Left cardiac atrium (tissue), 4 donors: ENCODE results near the gene GLIS2. TPM values are rescaled to one million over a fixed set of nuclear protein-coding genes. Genes with fewer than 3 reads are reported as not detected.

Experiments used
- ATAC-seq, 2 donors: fragments of 200-7000 bp; cut with Tn5 transposase; one replicate each; pipeline ENCODE4 v1.9.1; 2020; ENCODE audit warnings: mild to moderate bottlenecking in 2 of 2, moderate library complexity in 2 of 2
- DNase-seq: peaks from one replicate; pipeline ENCODE4 v3.0.0-alpha.2; 2020
- intact Hi-C, 2 donors: fragments of 100-400 bp; cut with DNase I; formaldehyde crosslinking; loops; one replicate each; pipeline versions ENCODE4 v1.14.1 to v1.15.1; 2022 to 2023
- long read RNA-seq: library from polyadenylated mRNA; unstranded; transcript quantifications from one replicate; pipeline ENCODE4 v2.0.0, GENCODE V29; 2021
- total RNA-seq, 2 donors: library from RNA; stranded (reverse); fragmentation: NEBNext Ultra II Directional; extraction: Animal tissue kit (Norgen Biotek cat#: 25700); gene quantifications; one replicate each; pipeline ENCODE4 v1.2.1, GENCODE V29; 2021
- donor health status: DM: no; HTN: yes; CAD: no.
- donor health status: DM: no; HTN: yes; CAD: no; lungs with severe emphysema.
- donor health status: DM: yes; HTN: yes; CAD: no.
- donor health status: Dilated cardiomyopathy.

GLIS2 gene
- 10 to 100 TPM; 23.9 to 29.2 TPM for total RNA-seq
- long read RNA-seq, partial matches to known transcripts: 0 of 28 reads
- long read RNA-seq, other reads (novel, unspliced or antisense): 28 of 28 reads

DNA sequence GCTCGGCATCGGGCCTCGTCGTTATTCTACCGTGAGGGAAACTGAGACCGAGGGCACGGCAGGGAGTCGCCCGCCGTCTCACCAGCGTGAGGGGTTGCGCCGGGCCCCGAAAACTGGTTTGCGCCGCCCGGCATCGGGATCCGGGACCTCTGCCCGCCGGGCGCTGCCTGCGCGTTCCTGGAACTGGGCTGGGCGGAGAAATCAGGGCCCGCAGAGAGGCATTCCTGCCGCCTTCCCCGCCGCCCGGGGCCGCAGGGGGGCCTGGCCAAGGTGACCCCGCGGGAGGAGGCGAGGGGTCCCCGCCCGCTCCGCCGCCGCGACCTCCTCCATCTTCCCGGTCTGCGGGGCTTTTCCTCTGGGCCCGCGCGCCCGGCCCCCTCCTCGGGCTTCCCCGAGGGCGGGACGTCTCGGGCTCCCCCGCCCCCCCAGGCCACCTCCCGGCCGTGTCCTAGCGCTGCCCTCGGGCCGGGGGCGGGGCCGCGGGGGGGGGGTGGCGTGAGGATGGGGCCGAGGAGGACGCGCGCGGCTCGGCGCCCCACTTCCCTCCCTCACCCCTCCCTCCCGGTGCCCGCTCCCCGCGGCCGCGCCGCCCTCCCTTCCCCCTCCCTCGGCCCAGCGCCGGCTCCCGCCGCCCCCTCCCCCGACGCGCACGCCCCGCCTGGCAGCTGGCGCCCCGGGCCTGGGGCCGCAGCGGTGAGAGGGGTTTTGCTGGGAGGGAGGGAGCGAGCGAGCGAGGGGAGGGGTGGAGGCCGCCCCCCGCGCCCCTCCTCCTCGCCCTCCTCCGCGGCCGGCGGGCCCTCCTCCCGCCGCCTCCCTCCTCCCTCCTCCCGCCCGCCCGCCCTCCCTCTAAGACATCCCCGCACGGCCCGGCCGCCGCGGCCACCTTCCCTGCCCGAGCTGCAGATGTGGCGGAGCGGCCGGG lies at the start of gene GLIS2:
Gene GLIS2, plus strand, starts transcription at position 882 of the 922 bp plus-strand sequence. CDS start 16,214 bp downstream, outside the sequence.
- DNase-seq: peak; percentile 78
- intact Hi-C loops: no loop called here
- peak; percentile 76 to 77 for ATAC-seq

DNA sequence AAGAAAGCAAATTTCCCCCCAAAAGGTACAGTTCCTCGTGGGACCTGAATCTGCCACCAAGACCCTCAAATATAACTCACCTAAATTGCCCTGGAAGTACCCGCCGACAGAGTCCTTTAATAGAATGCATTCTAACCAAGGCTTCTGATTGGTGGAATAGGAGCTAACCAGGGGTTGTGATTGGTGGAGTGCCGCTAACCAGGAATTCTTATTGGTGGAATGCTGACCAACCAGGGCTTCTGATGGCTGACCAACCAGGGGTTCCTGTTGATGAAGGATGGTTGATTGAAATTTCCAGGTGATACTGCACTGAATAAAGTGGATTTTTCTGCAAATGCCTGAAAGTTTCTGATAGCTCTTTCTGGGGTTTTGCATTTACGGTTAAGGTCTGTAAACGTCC lies 49.5 kb upstream of the GLIS2 start:
- DNase-seq: no peak
- intact Hi-C loops: loop anchor here in 1 of 2 donors (10.0 kb wide), 2 partner anchors 138 to 282 kb away; no protein-coding TSS in a partner anchor

DNA sequence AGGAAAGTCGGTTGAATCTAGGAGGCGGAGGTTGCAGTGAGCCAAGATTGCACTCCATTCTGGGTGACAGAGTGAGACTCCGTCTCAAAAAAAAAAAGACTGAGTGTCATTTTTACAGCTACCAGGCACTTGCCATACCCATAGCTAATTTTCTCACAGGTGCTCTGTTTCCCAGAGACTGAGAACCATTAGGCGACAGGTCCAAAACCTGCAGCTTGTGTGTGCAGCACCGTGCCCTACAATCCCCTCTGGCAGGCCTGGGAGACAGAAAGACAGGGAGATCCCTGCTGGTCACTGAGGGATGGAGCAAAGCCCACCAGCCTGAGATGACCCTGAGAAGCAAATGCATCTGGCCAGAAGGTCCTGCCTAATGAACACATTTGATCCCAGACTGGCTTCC lies 45.8 kb upstream of the GLIS2 start:
- intact Hi-C loops: no loop called here
- no peak for DNase-seq

More for the DNA sequence above, 49.5 kb upstream of the GLIS2 start:
- ATAC-seq: no peak

DNA sequence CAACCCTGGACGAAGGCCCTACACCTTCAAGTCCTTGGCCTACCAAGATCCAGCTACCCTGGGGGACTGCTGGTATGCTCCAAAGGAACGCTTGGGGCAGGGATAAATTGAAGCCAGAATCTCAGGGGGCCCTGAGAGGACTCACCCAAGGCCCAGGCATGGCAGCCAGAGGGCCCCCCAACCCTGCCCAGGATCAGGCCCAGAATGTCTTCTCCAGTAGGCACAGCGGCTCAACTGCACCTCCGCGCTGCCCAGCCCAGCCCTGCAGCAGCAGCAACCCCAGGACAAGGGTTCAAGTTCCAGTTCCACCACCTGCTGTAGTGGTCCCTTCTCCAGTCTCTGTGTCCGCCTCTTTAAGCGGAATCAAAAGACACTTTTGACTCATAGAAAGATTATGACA lies 45.3 kb upstream of the GLIS2 start:
- ATAC-seq (no peak), DNase-seq (no peak)
- intact Hi-C loops: no loop called here

More for the DNA sequence above, 45.8 kb upstream of the GLIS2 start:
- no peak for ATAC-seq

DNA sequence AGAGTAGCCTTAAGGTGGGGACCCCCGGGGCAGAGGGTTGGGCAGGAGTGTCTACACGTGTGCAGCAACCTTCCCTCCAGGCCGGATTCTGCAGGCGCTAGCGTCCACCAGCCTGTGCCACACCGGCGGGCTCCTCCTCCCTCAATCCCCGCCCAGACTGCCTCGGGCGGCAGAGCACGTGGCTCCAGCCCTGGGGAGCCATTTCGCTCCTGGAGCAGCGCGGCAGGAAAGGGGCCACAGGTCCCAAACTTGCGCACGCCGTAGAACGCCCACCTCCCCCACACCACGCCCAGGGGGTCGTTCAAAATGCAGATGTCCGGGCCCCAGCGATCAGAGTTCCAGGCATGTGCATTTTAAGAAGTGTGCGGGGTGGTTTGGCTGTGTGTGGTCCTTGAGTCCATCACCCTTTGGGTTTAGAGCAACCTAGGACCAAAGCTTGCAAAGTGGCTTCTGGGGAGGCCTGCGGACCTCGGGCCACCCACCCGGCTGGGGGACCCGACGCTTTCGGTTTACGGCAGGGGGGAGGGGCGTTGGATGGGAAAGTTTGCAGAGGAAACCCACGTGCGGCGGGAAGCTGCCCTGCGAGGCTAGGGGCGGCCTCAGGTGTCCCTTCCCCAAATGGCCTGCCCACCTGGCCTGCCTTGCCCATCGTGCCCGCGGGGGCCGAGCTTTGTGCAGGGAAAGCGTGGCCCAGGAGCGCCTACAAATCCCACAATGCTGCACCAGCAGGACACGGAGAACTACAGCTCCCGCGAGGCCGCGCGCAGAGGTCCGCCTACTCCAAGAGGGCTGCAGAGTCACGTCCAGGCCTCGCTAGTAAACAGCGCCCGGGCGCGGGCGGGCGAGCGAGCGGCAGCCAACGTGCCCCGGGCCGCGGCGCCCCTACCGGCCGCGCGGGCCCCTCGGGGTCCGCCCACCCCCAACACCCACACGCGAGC lies 44.4 kb upstream of the GLIS2 start:
- intact Hi-C loops: no loop called here
- DNase-seq (peak; percentile 96), ATAC-seq (peak; percentile 85 to 91)

DNA sequence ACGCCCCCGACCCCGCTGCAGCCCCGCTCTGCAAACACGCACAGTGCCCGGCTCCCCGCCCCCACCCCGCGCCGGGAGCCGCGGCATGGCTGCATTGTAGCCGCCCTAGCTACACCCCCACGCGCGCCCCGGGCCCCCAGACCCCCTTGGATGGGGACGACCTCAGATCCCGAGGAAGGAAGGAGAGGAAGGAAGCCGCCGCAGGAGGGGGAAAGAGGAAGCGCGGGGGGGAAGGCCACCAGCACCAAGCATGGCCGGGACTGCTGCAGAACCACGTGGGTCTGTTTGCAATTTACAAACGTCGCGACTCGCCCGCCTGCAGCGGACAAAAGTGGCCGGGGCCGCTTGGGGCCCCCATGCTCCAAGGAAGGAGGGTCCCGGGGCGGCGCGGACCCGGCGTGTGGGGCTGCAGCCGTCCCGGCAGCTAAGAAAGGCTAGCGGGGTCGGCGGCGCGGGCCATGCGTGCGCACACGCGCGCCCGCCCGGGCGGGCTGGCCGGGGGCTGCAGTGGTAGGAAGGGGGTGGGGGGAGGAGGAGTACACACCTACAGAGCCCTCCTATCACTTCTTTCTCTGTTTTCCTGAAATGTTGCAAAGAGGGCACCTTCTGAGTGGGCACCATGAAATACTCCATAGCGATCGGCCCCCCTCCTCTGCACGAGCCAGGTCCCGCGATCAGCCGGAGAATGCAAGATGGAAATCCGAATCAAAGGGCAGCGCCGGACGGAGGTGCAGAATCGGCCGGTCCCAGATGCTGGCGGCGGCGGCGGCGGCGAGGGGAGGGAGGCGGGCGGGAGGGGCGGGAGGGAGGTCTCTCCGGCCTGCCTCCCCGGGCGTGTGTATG lies 43.5 kb upstream of the GLIS2 start:
- intact Hi-C loops: no loop called here
- ATAC-seq: peak; percentile 7 to 17
- peak; percentile 63 for DNase-seq

DNA sequence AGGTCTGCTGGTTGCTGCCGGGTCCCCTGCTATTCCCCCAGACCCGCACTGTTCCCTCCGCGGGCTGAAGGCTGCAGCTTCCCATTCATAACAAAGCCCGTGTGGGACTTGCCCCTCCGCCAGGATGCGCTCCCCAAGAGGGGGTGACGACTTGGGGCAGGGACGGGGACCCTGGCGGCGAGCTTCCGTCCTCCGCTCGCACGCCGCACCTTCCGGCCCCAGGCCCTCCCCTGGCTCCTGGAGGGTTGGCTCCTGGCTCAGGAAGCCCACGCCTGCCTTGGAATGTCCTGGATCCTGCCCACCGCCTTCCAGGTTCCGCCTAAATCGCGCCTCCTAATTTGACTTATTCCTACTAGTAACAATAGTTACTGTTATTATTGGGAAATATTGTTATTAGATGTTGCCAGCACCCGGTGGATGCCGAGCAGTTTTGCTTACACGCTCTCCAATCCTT lies 42.0 kb upstream of the GLIS2 start:
- DNase-seq: peak; percentile 80
- intact Hi-C loops: no loop called here
- peak; percentile 9 to 46 for ATAC-seq

DNA sequence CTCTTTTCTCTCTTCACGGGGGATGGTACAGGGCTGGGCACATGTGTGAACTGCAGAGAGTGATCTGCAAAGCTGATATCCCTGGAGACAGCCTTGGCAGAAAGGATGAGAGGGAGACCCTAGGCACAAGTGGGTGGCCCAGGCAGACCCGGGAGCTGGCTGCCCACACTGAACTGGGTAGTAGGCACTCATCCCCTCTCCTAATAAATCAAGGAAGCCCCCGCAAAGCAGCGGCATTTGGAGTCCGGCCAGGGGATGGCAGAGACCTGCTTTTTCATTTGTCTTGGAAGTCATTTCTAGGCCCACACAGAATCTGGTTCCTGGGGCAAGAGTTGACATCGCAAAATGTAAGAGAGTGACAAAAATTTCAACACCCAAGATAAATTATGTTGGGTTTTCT lies 40.0 kb upstream of the GLIS2 start:
- DNase-seq (no peak), ATAC-seq (no peak)
- intact Hi-C loops: no loop called here

DNA sequence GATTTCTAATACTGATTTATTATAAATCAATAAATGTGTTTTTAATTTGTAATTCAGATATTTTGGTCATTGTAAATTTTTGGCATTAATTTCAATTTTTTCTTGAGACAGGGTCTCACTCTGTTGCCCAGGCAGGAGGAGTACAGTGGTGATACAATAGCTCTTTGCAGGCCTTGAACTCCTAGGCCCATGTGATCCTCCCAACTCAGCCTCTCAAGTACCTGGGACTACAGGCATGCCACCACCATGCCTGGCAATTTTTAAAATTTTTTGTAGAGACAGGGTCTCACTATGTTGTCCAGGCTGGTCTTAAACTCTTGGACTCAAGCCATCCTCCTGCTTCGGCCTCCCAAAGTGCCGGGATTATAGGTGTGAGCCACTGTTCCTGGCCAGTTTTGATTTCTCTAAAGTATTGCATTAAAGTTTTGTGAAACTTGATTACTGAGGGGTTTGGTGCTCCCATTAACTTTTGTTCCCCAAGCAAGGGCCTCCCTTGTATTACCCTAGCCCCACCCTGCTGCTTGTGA lies 37.8 kb upstream of the GLIS2 start:
- DNase-seq (no peak), ATAC-seq (no peak)
- intact Hi-C loops: no loop called here

DNA sequence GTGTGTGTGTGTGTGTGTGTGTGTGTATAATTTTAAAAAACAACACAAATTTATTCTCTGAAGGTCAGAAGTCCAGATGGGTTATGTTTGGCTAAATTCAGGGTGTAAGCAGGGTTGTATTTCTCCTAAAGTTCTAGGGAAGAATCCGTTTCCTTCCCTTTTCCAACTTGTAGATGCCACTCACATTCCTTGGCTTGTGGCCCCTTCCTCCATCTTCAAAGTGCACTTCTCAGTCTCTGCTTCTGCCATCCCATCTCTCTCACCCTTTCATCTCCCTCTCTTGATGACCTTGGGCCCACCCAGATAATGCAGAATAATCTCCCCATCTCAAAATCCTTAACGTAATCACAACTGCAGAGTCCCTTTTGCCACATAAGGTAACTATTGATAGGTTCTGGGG lies 35.2 kb upstream of the GLIS2 start:
- intact Hi-C loops: loop anchor here in 1 of 2 donors (10.0 kb wide), 1 partner anchor 124 kb away; no protein-coding TSS in a partner anchor
- DNase-seq (no peak), ATAC-seq (no peak)

DNA sequence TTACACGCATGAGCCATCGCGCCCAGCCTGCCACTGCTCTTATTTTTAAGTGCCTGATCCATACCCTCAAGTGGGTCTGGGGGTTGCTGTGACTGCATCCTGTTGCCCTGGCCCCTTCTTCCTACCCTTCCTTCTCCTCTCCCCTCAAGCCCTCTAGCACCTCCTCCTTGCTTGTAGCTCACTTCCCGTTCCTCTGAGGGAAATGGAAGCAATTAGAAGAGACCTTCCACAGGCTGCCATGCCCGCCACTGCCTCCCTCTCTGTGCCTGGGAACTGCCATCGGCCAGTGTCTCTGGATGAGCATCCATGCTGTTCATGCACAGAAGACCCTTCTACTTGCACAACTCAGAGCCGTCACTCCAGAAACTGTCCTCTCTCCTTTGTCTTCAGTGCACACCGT lies 32.4 kb upstream of the GLIS2 start:
- no peak for ATAC-seq
- intact Hi-C loops: loop anchor here in 1 of 2 donors (10.0 kb wide), 1 partner anchor 121 kb away; no protein-coding TSS in a partner anchor

DNA sequence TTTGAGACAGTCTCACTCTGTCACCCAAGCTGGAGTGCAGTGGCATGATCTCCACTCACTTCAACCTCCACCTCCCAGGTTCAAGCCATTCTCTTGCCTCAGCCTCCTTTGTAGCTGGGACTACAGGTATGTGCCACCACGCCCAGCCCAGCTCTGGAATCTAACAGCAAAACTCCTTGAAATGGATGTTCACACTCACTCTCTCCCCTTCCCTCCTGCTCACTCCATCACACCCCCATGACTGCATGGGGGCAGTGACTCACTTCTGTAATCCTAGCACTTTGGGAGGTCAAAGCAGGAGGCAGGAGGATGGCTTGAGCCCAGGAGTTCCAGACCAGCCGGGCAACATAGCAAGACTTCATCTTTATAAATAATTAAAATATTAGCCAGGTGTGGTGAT lies 31.9 kb upstream of the GLIS2 start:
- ATAC-seq (no peak), DNase-seq (no peak)
- intact Hi-C loops: loop anchor here in 1 of 2 donors (10.0 kb wide), 1 partner anchor 121 kb away; no protein-coding TSS in a partner anchor

More for the DNA sequence above, 32.4 kb upstream of the GLIS2 start:
- no peak for DNase-seq

DNA sequence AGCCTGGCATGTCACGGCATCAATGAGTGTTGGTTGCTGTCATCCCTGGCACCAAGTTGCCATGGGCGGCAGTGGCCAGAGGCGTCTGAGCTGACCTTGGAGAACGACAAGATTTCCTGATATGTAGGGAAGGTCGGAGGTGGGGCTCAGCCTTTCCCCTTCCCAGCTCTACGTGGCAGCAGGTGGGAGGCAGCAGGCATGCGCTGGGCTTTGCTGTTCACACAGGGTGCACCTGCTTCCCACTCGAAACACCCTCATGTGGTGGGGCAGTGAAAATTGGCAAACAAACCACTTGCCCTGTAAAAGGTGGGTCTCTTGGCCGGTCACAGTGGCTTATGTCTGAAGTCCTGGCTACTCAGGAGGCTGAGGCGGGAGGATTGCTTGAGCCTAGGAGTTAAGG lies 30.7 kb upstream of the GLIS2 start:
- ATAC-seq: peak in 1 of 2 donors; percentile 19
- DNase-seq: no peak
- intact Hi-C loops: loop anchor here in 1 of 2 donors (10.0 kb wide), 1 partner anchor 120 kb away; no protein-coding TSS in a partner anchor

DNA sequence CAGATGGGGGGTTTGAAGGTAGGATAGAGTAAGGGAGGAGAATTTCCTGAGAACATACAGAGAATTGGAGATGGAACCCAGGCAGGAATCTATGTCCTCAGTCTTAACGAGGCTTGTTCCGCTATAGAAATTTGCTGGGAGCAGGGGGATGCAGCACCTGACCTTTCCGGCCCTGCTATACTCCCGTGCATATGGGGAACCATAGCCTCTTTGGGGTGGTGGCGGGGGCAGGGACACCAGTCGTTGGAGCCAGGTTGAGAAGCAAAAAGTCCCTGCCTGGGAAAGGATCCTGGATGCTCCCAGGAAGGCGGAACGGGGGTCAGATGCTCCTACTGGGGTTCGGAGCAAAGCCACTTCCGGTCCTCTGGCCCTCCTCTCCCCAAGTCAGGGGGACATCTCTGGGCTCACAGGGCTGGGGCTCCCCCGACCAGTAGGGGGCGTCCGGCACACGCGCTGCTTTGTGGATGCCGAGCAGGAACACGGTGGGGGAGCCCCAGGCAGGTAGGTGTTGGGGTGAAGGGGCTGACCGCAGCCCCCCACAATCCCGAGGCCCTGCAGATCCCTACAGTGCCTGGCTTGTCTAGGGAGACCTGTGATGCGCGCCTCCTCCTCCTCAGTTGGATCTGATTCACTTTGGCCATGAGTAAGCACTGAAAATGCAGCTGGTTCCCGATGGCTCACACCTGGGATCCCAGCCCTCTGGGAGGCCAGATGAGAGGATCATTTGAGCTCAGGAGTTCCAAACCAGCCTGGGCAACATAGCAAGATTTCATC lies 27.5 kb upstream of the GLIS2 start:
- ATAC-seq (peak; percentile 76 to 82), DNase-seq (peak; percentile 81)
- intact Hi-C loops: loop anchor here (2.0 to 10.0 kb wide), 2 partner anchors 42 to 116 kb away; no protein-coding TSS in a partner anchor

DNA sequence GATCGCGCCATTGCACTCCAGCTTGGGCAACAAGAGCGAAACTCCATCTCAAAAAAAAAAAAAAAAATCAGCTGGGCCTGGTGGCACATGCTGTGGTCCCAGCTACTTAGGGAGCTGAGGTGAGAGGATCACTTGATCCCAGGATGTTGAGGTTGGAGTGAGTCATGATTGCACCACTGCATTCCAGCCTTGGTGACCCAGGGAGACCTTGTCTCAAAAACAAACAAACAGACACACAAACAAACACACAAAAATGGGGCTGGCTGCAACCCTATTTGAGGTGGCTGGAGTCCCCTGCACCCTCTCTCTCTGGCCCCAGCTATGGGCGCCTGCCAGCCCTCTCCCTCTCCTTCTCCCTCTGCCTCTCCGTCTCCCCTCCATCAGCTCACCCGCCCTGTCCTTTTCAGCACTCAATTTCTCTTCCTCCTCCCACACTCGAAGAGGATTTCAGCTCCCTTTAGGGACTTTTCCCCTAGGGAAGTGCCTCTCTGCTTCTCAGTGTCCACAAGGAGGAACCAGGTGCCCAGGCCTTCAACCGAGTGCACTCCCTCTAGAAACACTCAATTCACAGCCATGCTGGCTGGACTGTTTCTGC lies 25.5 kb upstream of the GLIS2 start:
- ATAC-seq: no peak
- intact Hi-C loops: loop anchor here in 1 of 2 donors (5.0 kb wide), 1 partner anchor 37 kb away; no protein-coding TSS in a partner anchor
- no peak for DNase-seq

DNA sequence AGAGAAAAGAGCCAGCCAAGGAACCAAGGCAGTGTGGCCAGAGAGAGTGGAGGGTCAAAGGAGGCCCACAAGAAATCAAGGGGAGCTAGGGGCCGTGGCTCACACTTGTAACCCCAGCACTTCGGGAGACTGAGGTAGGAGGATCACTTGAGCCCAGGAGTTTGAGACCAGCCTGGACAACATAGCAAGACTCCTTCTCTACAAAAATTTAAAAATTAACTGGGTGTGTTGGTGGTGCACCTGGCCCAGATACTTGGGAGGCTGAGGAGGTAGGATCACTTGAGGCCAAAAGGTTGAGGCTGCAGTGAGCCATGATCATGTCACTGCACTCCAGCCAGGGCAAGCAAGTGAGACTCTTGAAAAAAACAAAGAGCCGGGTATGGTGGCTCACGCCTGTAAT lies 24.2 kb upstream of the GLIS2 start:
- ATAC-seq (no peak), DNase-seq (no peak)
- intact Hi-C loops: loop anchor here in 1 of 2 donors (5.0 kb wide), 1 partner anchor 36 kb away; no protein-coding TSS in a partner anchor
